H1 (cell line): Measurements from ENCODE around the gene RNF183. TPM values are rescaled to one million over a fixed set of nuclear protein-coding genes. Genes with fewer than 3 reads are reported as not detected.

Experiments
- CTCF ChIA-PET: fragments of 300-600 bp; sonication (Branson Sonifier 250); formaldehyde crosslinking; loops from one replicate; lab custom pipeline; 2021; ENCODE audit not compliant: partially characterized antibody; lab: Charles Lee
- POLR2A ChIA-PET: fragments of 300-600 bp; sonication (Branson Sonifier 250); formaldehyde crosslinking; loops from one replicate; lab custom pipeline; 2021; ENCODE audit warnings: inconsistent platforms; ENCODE audit not compliant: partially characterized antibody; lab: Charles Lee
- DNase-seq, 2 experiments: peaks; one replicate each; pipeline versions ENCODE4 v3.0.0 to v3.0.0-alpha.2; 2010 to 2022; ENCODE audit warnings: low spot score in 2 of 2, low read depth in 1 of 2, mixed read lengths in 1 of 2
- FAIRE-seq: peaks from 2 replicates; lab custom pipeline; 2011; peaks lifted over from hg19 to GRCh38; lab: Jason Lieb, UNC
- H2AFZ ChIP-seq: 2 replicates; pipeline ENCODE4 v1.8.1; 2012; ENCODE audit warnings: low read length, inconsistent platforms
- H2AK5ac ChIP-seq: 2 replicates; pipeline ENCODE4 v1.6.1; 2013; ENCODE audit warnings: low read depth, low read length
- H2BK120ac ChIP-seq: replicated peaks from 2 replicates; pipeline ENCODE3; 2013; ENCODE audit warnings: low read depth, low read length, inconsistent platforms
- H2BK12ac ChIP-seq: 2 replicates; pipeline ENCODE4 v1.6.1; 2013; ENCODE audit warnings: low read depth, low read length
- H2BK15ac ChIP-seq: 2 replicates; pipeline ENCODE4 v1.6.1; 2013; ENCODE audit warnings: low read length
- H2BK20ac ChIP-seq: 2 replicates; pipeline ENCODE4 v1.6.1; 2013; ENCODE audit warnings: low read length
- H2BK5ac ChIP-seq: 2 replicates; pipeline ENCODE4 v1.6.1; 2013; ENCODE audit warnings: low read depth, low read length
- H3K14ac ChIP-seq: 2 replicates; pipeline ENCODE4 v1.6.1; 2013; ENCODE audit warnings: inconsistent platforms; ENCODE audit not compliant: insufficient read length
- H3K18ac ChIP-seq: 2 replicates; pipeline ENCODE4 v1.6.1; 2013; ENCODE audit warnings: low read length; ENCODE audit errors: extremely low read depth
- H3K23ac ChIP-seq: 2 replicates; pipeline ENCODE4 v1.6.1; 2013; ENCODE audit warnings: inconsistent platforms; ENCODE audit not compliant: insufficient read length
- H3K23me2 ChIP-seq: 2 replicates; pipeline ENCODE4 v1.6.1; 2013; ENCODE audit warnings: low read depth, low read length
- H3K27ac ChIP-seq: 2 replicates; pipeline ENCODE4 v1.6.1; 2011; ENCODE audit warnings: low read depth, low read length, inconsistent platforms
- H3K27me3 ChIP-seq, 4 experiments: replicated peaks in 1 of 4; 1 replicate in 1 of 4; 2 replicates in 3 of 4; pipeline versions ENCODE4 v1.6.1 to v1.8.1; 2011 to 2013; ENCODE audit warnings: low read length in 3 of 4, mild to moderate bottlenecking in 3 of 4, inconsistent platforms in 2 of 4, mixed read lengths in 2 of 4, moderate library complexity in 1 of 4; ENCODE audit not compliant: control insufficient read depth in 3 of 4, insufficient read depth in 3 of 4; ENCODE audit errors: extremely low read depth in 1 of 4
- H3K36me3 ChIP-seq, 4 experiments: 2 replicates each; pipeline versions ENCODE4 v1.6.1 to v1.8.1; 2011 to 2013; ENCODE audit warnings: mild to moderate bottlenecking in 4 of 4, low read length in 3 of 4, moderate library complexity in 2 of 4, control low read depth in 1 of 4, inconsistent platforms in 1 of 4; ENCODE audit not compliant: insufficient read depth in 4 of 4, control insufficient read depth in 2 of 4
- H3K4ac ChIP-seq: replicated peaks from 2 replicates; pipeline ENCODE3; 2013; ENCODE audit warnings: low read length, low read depth, mixed read lengths, inconsistent platforms; ENCODE audit not compliant: insufficient read length
- H3K4me1 ChIP-seq, 4 experiments: replicated peaks in 1 of 4; 1 replicate in 1 of 4; 2 replicates in 3 of 4; pipeline versions ENCODE4 v1.6.1 to v1.8.1; 2011 to 2013; ENCODE audit warnings: low read length in 3 of 4, inconsistent platforms in 2 of 4, mixed read lengths in 1 of 4; ENCODE audit not compliant: insufficient read depth in 4 of 4, control insufficient read depth in 3 of 4
- H3K4me2 ChIP-seq, 2 experiments: 2 replicates each; pipeline versions ENCODE4 v1.6.1 to v1.8.1; 2011 to 2013; ENCODE audit warnings: low read depth in 2 of 2, low read length in 2 of 2, control low read depth in 1 of 2, inconsistent platforms in 1 of 2, mild to moderate bottlenecking in 1 of 2; ENCODE audit not compliant: insufficient read depth in 1 of 2
- H3K4me3 ChIP-seq, 4 experiments: fragments of 200-600, 300-600 bp in 1 of 4; sonication (generic), shearing (Covaris generic), sonication (Bioruptor Twin) in 1 of 4; 2 replicates each; pipeline versions ENCODE4 v1.5.1 to v1.8.1; 2011 to 2016; ENCODE audit warnings: low read length in 4 of 4, low read depth in 3 of 4, control low read depth in 2 of 4, inconsistent platforms in 2 of 4, mild to moderate bottlenecking in 2 of 4, mixed read lengths in 1 of 4, moderate library complexity in 1 of 4; ENCODE audit not compliant: insufficient read depth in 2 of 4; ENCODE audit errors: extremely low read depth in 1 of 4
- H3K56ac ChIP-seq: replicated peaks from 2 replicates; pipeline ENCODE3; 2013; ENCODE audit warnings: low read depth, mild to moderate bottlenecking, mixed read lengths, low read length, inconsistent platforms; ENCODE audit not compliant: insufficient read length
- H3K79me1 ChIP-seq: 2 replicates; pipeline ENCODE4 v1.6.1; 2013; ENCODE audit warnings: low read depth, low read length, control low read depth
- H3K79me2 ChIP-seq, 2 experiments: 2 replicates each; pipeline versions ENCODE4 v1.6.1 to v1.8.1; 2012 to 2013; ENCODE audit warnings: low read length in 2 of 2, mild to moderate bottlenecking in 2 of 2, inconsistent platforms in 1 of 2; ENCODE audit not compliant: insufficient read depth in 2 of 2, control insufficient read depth in 1 of 2
- H3K9ac ChIP-seq, 4 experiments: replicated peaks in 1 of 4; 1 replicate in 1 of 4; 2 replicates in 3 of 4; pipeline versions ENCODE4 v1.6.1 to v1.8.1; 2011 to 2013; ENCODE audit warnings: low read depth in 3 of 4, low read length in 3 of 4, control low read depth in 2 of 4, mild to moderate bottlenecking in 2 of 4, moderate library complexity in 2 of 4, inconsistent platforms in 1 of 4; ENCODE audit errors: extremely low read depth in 1 of 4
- H3K9me3 ChIP-seq, 2 experiments: 2 replicates each; pipeline versions ENCODE4 v1.6.1 to v1.8.1; 2012 to 2013; ENCODE audit warnings: mild to moderate bottlenecking in 2 of 2, moderate library complexity in 2 of 2, control low read depth in 1 of 2, inconsistent platforms in 1 of 2, low read depth in 1 of 2, low read length in 1 of 2, mixed read lengths in 1 of 2; ENCODE audit not compliant: insufficient read depth in 2 of 2
- H4K20me1 ChIP-seq, 2 experiments: replicated peaks in 1 of 2; 2 replicates each; pipeline versions ENCODE3 to v1.8.1; 2011 to 2013; ENCODE audit warnings: inconsistent platforms in 2 of 2, low read length in 2 of 2, mild to moderate bottlenecking in 1 of 2; ENCODE audit not compliant: insufficient read depth in 2 of 2, control insufficient read depth in 1 of 2
- H4K5ac ChIP-seq: 2 replicates; pipeline ENCODE4 v1.6.1; 2013; ENCODE audit warnings: low read length, low read depth, mixed read lengths, inconsistent platforms; ENCODE audit not compliant: insufficient read length
- H4K8ac ChIP-seq: 2 replicates; pipeline ENCODE4 v1.8.0; 2013; ENCODE audit warnings: mild to moderate bottlenecking, moderate library complexity, low read length, inconsistent platforms; ENCODE audit not compliant: insufficient read depth; ENCODE audit errors: extremely low read depth
- H4K91ac ChIP-seq: replicated peaks from 2 replicates; pipeline ENCODE3; 2013; ENCODE audit warnings: low read length, mixed read lengths, inconsistent platforms; ENCODE audit not compliant: insufficient read length
- CEBPB ChIP-seq: IDR thresholded peaks from 2 replicates; pipeline ENCODE4 v1.6.1; 2012; ENCODE audit warnings: low read depth, low read length
- POLR2A ChIP-seq, 2 experiments: IDR thresholded peaks; 1 replicate in 1 of 2; 2 replicates in 1 of 2; pipeline ENCODE4 v1.6.1; 2011; ENCODE audit warnings: low read depth in 2 of 2, low read length in 2 of 2, mild to moderate bottlenecking in 2 of 2; ENCODE audit errors: control extremely low read depth in 1 of 2
- POU5F1 ChIP-seq: IDR thresholded peaks from 2 replicates; pipeline ENCODE4 v1.6.1; 2011; ENCODE audit warnings: low read depth, mild to moderate bottlenecking, low read length, moderate library complexity
- RAD21 ChIP-seq, 2 experiments: IDR thresholded peaks in 1 of 2; conservative IDR thresholded peaks in 1 of 2; 2 replicates each; pipeline ENCODE4 v1.6.1; 2011; ENCODE audit warnings: low read depth in 2 of 2, low read length in 2 of 2, improper control_type of control experiment in 1 of 2, inconsistent platforms in 1 of 2, mild to moderate bottlenecking in 1 of 2, moderate library complexity in 1 of 2
- RBBP5 ChIP-seq: IDR thresholded peaks from 2 replicates; pipeline ENCODE4 v1.7.1; 2012; ENCODE audit warnings: low read depth, mild to moderate bottlenecking, inconsistent platforms, low read length, moderate library complexity, borderline replicate concordance
- SAP30 ChIP-seq: fragments of 300-600 bp; sonication (generic); IDR thresholded peaks from 2 replicates; pipeline ENCODE4 v1.7.1; 2012; ENCODE audit warnings: low read length, moderate library complexity, mild to moderate bottlenecking, inconsistent platforms; ENCODE audit not compliant: insufficient read depth, insufficient replicate concordance
- SRF ChIP-seq: IDR thresholded peaks from 2 replicates; pipeline ENCODE4 v1.6.1; 2011; ENCODE audit warnings: mild to moderate bottlenecking, low read depth, low read length, moderate library complexity
- TAF7 ChIP-seq: optimal IDR thresholded peaks from 2 replicates; pipeline ENCODE3; 2011; ENCODE audit warnings: low read depth, mild to moderate bottlenecking, inconsistent platforms, low read length, moderate library complexity, borderline replicate concordance
- WGBS, 2 experiments: shearing (Covaris generic) in 1 of 2; methylation state at CpG; one replicate each; pipeline versions ENCODE4 v1.1.6 to v1.1.7; 2013 to 2015; ENCODE audit warnings: low lambda C conversion rate in 2 of 2, mixed read lengths in 2 of 2, inconsistent platforms in 1 of 2, low coverage in 1 of 2, missing lambda C conversion rate in 1 of 2; ENCODE audit not compliant: insufficient replicate concordance in 2 of 2, insufficient coverage in 1 of 2, insufficient read length in 1 of 2; ENCODE audit errors: extremely low coverage in 1 of 2, missing lambda C conversion rate in 1 of 2; 5-methylcytosine and 5-hydroxymethylcytosine counted together
- polyA plus RNA-seq, 7 experiments: library from polyadenylated mRNA; depleted of rRNA in 3 of 7; stranded (reverse) in 5 of 7; unstranded in 2 of 7; fragments of >200 nt in 5 of 7; fragments of 200-250 nt in 2 of 7; gene quantifications; 1 replicate in 5 of 7; 2 replicates in 1 of 7; 4 replicates in 1 of 7; pipeline versions ENCODE4 v1.2.1 to v1.2.3, GENCODE V29; 2011 to 2013; ENCODE audit warnings: missing spikeins in 2 of 7, mixed read lengths in 2 of 7
- total RNA-seq: library from RNA; stranded (reverse); fragmentation: NEBNext Ultra II Directional; extraction: Animal tissue kit (Norgen Biotek cat#: 25700); gene quantifications from 2 replicates; pipeline ENCODE4 v1.2.1, GENCODE V29; 2021

The RNF183 gene
- total and polyA plus RNA-seq, 2 of the 8 experiments (the other 6 are each of a cell fraction or from before 2014, with no cell fraction given) = 0.15 TPM; not detected in 1

GRCh38 chr9:113289091-113289490 is 14.1 kb downstream of the RNF183 start:
- FAIRE-seq = no peak
- H3K9me3 ChIP-seq = no peaks in the 10 kb centered on the region
- no peak overlapping the region for H2AK5ac ChIP-seq
- H4K8ac ChIP-seq = no peak overlapping the region
- H3K23me2 ChIP-seq = no peaks in the 10 kb centered on the region
- H3K27me3 ChIP-seq = no peaks in the 10 kb centered on the region
- H3K36me3 ChIP-seq = peaks cover 36 to 87% (median 78%) of the 10 kb centered on the region in 4 experiments
- H4K91ac ChIP-seq = no peak overlapping the region
- H2BK20ac ChIP-seq = no peak overlapping the region
- H2BK120ac ChIP-seq = no peak overlapping the region
- no peak for DNase-seq
- no peak overlapping the region for H2BK5ac ChIP-seq
- no peak overlapping the region for H3K27ac ChIP-seq
- no peak overlapping the region for H3K4ac ChIP-seq
- 89% methylated on average over 2 of the region's 2 CpGs; no CpG with 5 or more reads in 1 of the 2 experiments for WGBS, 2 experiments
- no peak overlapping the region for H3K23ac ChIP-seq
- no peak overlapping the region for H2AFZ ChIP-seq
- no peak overlapping the region for H3K4me3 ChIP-seq
- H3K14ac ChIP-seq = no peak overlapping the region
- CTCF ChIA-PET = no interaction called here
- no peaks in the 10 kb centered on the region for H3K4me1 ChIP-seq
- H3K79me1 ChIP-seq = no peaks in the 10 kb centered on the region
- H2BK12ac ChIP-seq = no peak overlapping the region
- no peak overlapping the region for H3K18ac ChIP-seq
- no peaks in the 10 kb centered on the region for H3K79me2 ChIP-seq
- TF ChIP-seq SRF (no peak), SAP30 (no peak), RAD21 (IDR thresholded peaks at IDR 0.05 in 1 of 2, conservative IDR thresholded peaks at IDR 0.05 in 1 of 2; ENCODE audit: low read depth in 2 of 2, low read length in 2 of 2) (no peak), POU5F1 (no peak), TAF7 (no peak), POLR2A (IDR thresholded peaks at IDR 0.05; ENCODE audit: control extremely low read depth in 1 of 2, low read depth in 2 of 2, low read length in 2 of 2) (no peak), CEBPB (no peak), RBBP5 (no peak)
- TF ChIP-seq, all 59 proteins: peak for 0
- Histone ChIP-seq H4K5ac (no peak overlapping the region), H3K9ac (no peak overlapping the region), H3K4me2 (no peak overlapping the region), H2BK15ac (no peak overlapping the region), H4K20me1 (peaks cover 0 to 2% of the 10 kb centered on the region in 2 experiments), H3K56ac (no peak overlapping the region)
- POLR2A ChIA-PET = interaction anchor here (1.5 kb wide), 1 partner anchor 13 kb away, joined by 4 read pairs; the partner anchor contains the start of genes CDC26 and PRPF4
